GM12891 (cell line): ENCODE results near the gene PITPNM2.
"Not testable (repeated sequence)": the region's sequence is repeated elsewhere in the genome, so short reads cannot be mapped to it uniquely, and the experiment has no call there.

Experiments
- DNase-seq: peaks from one replicate; pipeline ENCODE4 v3.0.0; 2011; ENCODE audit warnings: low spot score; ENCODE audit not compliant: insufficient read length
- FAIRE-seq: peaks from 2 replicates; lab custom pipeline; 2011; peaks lifted over from hg19 to GRCh38; lab: Jason Lieb, UNC
- PAX5 ChIP-seq: IDR thresholded peaks from 2 replicates; pipeline ENCODE4 v1.6.1; 2011; ENCODE audit warnings: low read length, moderate library complexity, mild to moderate bottlenecking; ENCODE audit not compliant: insufficient read depth, severe bottlenecking
- POLR2A ChIP-seq: IDR thresholded peaks from 2 replicates; pipeline ENCODE4 v1.6.1; 2011; ENCODE audit warnings: low read depth, low read length, control low read depth
- POLR2AphosphoS5 ChIP-seq: IDR thresholded peaks from 2 replicates; pipeline ENCODE4 v1.6.1; 2011; ENCODE audit warnings: low read depth, low read length, control low read depth
- POU2F2 ChIP-seq: IDR thresholded peaks from 2 replicates; pipeline ENCODE4 v1.6.1; 2011; ENCODE audit warnings: low read depth, mild to moderate bottlenecking, control low read depth, low read length, moderate library complexity
- SPI1 ChIP-seq: IDR thresholded peaks from 2 replicates; pipeline ENCODE4 v1.6.1; 2011; ENCODE audit warnings: low read depth, low read length, control low read depth
- TAF1 ChIP-seq: IDR thresholded peaks from 2 replicates; pipeline ENCODE4 v1.6.1; 2011; ENCODE audit warnings: low read depth, low read length, control low read depth

PITPNM2 gene

GRCh38 chr12:123111498-123112165 lies 39.3 kb downstream of the PITPNM2 start:
- TF ChIP-seq POU2F2: no peak
- no peak for TF ChIP-seq SPI1
- no peak for TF ChIP-seq PAX5
- no peak for TF ChIP-seq POLR2A
- no peak for TF ChIP-seq TAF1
- TF ChIP-seq POLR2AphosphoS5: no peak
- DNase-seq (no peak), FAIRE-seq (no peak)

- TF ChIP-seq TAF1 (no peak), POLR2A (no peak), PAX5 (no peak), POLR2AphosphoS5 (no peak), POU2F2 (no peak), SPI1 (no peak)
- no peak for FAIRE-seq
- no peak for DNase-seq
Measured at GRCh38 chr12:123109319-123109772, 41.5 kb downstream of the PITPNM2 start.

GRCh38 chr12:123108682-123109066 lies 42.2 kb downstream of the PITPNM2 start:
- no peak for DNase-seq
- TF ChIP-seq TAF1 (no peak), PAX5 (no peak), SPI1 (no peak), POU2F2 (no peak), POLR2AphosphoS5 (no peak), POLR2A (no peak)
- FAIRE-seq: no peak

- no peak for TF ChIP-seq POLR2A
- TF ChIP-seq POU2F2: no peak
- TF ChIP-seq PAX5: no peak
- no peak for TF ChIP-seq POLR2AphosphoS5
- no peak for TF ChIP-seq SPI1
- no peak for TF ChIP-seq TAF1
- DNase-seq (no peak), FAIRE-seq (no peak)
Measured at GRCh38 chr12:123107926-123108681, 42.8 kb downstream of the PITPNM2 start.

GRCh38 chr12:123106640-123107359 lies 44.1 kb downstream of the PITPNM2 start:
- DNase-seq (no peak), FAIRE-seq (peak; percentile 84)
- TF ChIP-seq TAF1 (no peak), POU2F2 (no peak), PAX5 (no peak), SPI1 (no peak), POLR2A (no peak), POLR2AphosphoS5 (no peak)

GRCh38 chr12:123105211-123105826 lies 45.6 kb downstream of the PITPNM2 start:
- FAIRE-seq (no peak), DNase-seq (no peak)
- TF ChIP-seq SPI1 (no peak), TAF1 (no peak), POLR2AphosphoS5 (no peak), POU2F2 (no peak), POLR2A (no peak), PAX5 (no peak)

GRCh38 chr12:123104809-123105208 lies 46.1 kb downstream of the PITPNM2 start:
- no peak for FAIRE-seq
- no peak for TF ChIP-seq SPI1
- no peak for TF ChIP-seq POLR2A
- no peak for TF ChIP-seq POU2F2
- no peak for TF ChIP-seq TAF1
- TF ChIP-seq PAX5: no peak
- no peak for TF ChIP-seq POLR2AphosphoS5
- no peak for DNase-seq

- DNase-seq, FAIRE-seq: not testable (repeated sequence)
Measured at GRCh38 chr12:123104094-123104493, 46.8 kb downstream of the PITPNM2 start.
